HG02763 (cell line): ENCODE measurements around the gene ANKHD1.

Experiments used
- ATAC-seq: cut with Tn5 transposase; IDR thresholded peaks from one replicate; pipeline ENCODE4 v1.9.1; 2021; ENCODE audit warnings: mild to moderate bottlenecking, moderate library complexity; ENCODE audit not compliant: unreplicated experiment

Gene ANKHD1

DNA sequence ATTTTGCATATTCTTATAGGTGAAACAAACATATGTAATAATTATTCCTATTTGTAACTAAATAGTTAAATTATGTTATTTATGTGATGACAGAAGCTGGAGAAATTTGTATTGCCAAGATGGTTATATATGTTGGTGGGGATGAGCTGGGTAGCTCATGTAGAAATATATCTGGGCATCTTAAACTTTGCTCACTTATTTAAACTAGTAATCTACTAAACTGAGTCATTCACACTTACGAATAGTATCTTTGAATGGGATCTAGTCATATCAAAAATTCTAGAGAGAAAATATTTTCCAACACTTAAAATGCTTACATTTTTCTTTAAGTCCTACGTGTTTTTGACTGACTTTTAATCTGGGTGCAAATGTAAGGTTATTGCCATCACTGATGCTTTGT is 101.2 kb downstream of the ANKHD1 start:
- no peak for ATAC-seq

- ATAC-seq, result no peak
These were observed 108.3 kb downstream of the ANKHD1 start for GRCh38 chr5:140509898-140510297.

DNA sequence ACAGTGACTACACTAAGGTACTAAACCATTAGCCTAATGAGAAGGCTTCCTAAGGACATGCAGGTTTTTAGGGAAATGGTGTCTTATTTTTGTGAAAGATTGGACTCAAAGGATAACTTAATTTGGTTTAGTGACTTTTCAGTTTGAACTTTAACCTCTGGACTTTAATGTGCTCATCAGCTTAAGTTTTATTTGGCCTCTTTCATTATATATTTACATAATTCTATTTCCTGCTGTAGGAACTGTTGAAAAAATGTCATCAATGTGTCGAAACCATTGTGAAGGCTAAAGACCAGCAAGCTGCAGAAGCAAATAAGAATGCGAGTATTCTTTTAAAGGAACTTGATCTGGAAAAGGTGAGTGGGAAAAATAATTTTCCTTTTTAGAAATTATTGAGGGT is 111.5 kb downstream of the ANKHD1 start:
- ATAC-seq, result no peak

DNA sequence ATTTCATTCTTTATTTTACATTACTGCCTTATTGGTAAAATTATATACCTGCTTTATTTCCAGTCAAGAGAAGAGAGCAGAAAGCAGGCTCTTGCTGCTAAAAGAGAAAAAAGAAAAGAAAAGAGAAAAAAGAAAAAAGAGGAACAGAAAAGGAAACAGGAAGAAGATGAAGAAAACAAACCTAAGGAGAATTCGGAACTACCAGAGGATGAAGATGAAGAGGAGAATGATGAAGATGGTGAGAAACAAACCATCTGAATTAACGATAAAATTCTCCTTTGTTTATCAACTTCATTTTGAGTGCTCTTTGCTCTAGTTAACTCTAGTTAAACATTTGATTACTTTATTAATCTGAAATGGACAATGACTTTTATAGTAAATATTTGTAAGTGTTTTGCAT is 122.4 kb downstream of the ANKHD1 start:
- no peak for ATAC-seq

DNA sequence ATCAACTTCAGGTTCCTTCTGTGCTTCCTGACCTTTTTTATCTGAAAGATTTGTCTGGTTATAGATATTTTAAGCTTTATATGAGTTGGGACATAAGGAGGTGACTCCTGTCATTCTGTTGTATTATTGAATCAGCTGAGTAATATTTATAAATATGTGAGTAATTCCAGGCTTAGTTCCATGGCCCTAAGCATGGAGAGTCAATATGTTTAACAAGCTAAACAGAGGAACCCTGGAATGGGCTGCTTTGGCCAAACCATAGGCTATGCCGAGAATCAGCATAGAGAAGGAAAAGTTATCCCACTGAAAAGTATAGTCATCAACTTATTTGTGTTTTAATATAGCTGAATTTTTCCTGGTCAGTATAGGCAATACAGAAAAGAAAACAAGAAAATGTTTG is 138.6 kb downstream of the ANKHD1 start:
- ATAC-seq, result no peak

GRCh38 chr5:140542972-140543371 is 141.3 kb downstream of the ANKHD1 start:
- no peak for ATAC-seq

DNA sequence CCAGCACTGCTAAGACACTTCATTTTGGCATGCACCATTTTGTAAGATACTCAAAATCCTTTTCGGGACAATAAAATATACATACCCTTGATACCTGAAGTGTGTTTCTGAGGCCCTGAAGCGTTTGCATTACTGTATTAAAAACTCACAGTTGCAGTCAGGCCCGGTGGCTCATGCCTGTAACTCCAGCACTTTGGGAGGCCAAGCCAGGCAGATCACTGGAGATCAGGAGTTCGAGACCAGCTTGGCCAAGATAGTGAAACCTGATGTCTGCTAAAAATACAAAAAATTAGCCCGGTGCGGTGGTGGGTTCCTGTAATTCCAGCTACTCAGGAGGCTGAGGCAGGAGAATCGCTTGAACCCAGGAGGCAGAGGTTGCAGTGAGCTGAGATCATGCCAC is 143.4 kb downstream of the ANKHD1 start:
- ATAC-seq, result no peak

- no peak for ATAC-seq
These were observed 144.0 kb downstream of the ANKHD1 start for GRCh38 chr5:140545606-140546005.

DNA sequence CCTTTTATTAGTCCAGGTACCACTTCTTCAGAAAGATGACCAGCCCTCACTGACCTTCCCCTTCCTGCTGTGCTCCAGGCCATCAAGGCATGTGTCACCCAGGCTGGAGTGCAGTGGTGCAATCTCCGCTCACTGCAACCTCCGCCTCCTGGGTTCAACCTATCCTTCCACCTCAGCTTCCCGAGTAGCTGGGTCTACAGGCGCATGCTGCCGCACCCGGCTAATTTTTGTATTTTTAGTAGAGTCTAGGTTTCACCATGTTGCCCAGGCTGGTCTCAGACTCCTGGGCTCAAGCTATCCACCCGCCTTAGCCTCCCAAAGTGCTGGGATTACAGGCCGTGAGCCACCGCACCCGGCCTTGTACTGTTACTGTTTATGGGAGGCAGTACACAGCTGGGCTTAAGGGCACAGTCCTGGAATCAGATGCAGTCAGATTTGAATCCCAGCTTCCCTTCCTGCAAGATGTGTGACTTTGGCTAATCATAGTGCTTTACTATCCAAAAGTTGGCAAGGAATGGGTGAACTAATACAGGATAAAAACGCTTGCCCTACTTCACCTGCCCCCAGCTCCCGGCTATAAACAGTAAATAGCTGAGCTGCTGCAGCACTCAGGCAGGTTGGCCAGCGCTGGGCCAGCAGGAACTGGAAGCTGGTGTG is 145.3 kb downstream of the ANKHD1 start:
- ATAC-seq, result no peak

- ATAC-seq, result peak; percentile 98
These were observed 146.1 kb downstream of the ANKHD1 start, which contains the start of gene EIF4EBP3 for GRCh38 chr5:140547508-140548299. Gene EIF4EBP3 (plus strand): TSS chr5:140547662. CDS start chr5:140547738, 76 bp downstream.

DNA sequence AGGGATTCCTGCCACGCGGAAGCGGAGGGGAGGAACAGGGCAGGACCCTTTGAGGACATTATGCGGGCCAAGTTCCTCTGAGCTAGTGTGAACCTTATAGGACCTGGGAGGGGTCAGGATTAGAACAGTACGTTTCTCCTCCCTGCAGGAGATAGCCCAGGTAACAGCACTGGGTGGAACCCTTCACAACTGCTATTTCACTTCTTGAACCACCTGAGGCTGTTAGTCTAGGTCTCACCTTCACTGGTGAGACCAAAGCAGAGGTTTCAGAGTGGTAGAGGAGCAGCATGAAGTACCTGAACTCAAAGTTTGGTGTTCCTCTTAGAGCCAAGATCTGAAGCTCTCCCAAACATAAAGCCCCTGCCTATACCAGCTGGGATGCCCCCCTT is 146.7 kb downstream of the ANKHD1 start:
- no peak for ATAC-seq

- ATAC-seq, result no peak
These were observed 147.2 kb downstream of the ANKHD1 start for GRCh38 chr5:140548791-140549190.

GRCh38 chr5:140549237-140550144 is 147.9 kb downstream of the ANKHD1 start:
- ATAC-seq, result no peak

DNA sequence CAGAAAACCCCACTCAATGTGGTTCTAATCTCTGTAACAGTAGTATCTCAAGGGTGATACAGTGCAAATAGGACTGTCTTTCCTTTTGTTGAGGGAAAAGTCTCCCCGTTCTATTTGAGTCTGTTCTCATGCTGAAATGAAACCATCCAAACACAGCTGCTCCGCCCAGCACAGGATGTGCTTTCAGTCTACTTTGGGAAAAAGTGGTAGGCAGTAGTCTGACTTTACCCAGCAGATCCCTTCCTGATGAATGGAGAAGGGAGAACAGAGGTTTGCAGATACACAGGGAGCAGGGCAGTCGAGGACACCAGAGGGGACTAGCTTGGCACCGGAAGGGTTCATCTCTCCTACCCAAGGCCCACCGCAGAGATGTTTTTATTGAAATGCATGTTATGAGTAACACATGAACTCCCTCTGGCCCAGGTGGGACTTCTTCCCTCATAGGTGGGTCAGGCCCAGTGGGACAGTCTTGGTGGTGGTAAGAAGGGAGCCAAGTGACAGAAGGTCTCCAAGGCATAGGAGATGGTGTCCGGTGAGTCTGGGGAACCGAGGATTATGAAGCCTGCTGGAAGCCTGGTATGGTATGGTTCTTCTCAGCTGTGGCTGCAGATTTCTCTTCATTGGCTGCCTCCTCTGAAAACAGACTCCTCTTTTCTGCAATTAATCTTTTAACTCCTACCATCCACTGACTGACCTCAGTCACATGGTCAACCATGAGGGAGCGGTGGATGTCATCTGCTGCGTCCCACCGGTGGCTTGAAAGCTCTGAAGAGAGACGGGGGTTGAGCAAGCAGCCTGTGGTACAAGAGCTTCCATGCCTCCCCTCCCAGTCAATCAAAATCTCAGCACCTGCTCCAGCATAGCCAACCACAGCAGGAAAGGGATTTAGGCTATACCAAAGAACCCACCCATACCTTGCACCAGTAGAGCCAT is 148.8 kb downstream of the ANKHD1 start:
- no peak for ATAC-seq

DNA sequence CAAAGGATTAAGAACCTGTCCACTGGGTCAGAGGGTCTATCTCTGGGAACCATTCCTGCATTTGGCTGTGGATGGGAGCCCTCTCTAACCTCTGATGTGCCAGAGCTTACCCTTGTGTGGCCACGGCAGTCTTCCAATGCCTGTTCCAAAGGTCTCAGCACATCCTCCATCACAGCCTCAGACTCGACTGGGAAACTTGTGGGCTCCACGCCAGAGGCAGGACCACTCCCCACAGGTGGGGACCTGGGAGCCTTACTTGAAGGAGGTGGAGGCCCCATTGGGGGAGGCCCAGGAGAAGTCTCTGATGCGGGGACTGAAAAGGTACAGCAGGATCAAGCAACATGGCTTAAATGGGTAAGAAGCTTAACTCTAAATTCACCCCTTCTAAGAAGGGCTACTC is 150.2 kb downstream of the ANKHD1 start:
- ATAC-seq, result no peak

- no peak for ATAC-seq
These were observed 152.0 kb downstream of the ANKHD1 start for GRCh38 chr5:140553657-140554056.

DNA sequence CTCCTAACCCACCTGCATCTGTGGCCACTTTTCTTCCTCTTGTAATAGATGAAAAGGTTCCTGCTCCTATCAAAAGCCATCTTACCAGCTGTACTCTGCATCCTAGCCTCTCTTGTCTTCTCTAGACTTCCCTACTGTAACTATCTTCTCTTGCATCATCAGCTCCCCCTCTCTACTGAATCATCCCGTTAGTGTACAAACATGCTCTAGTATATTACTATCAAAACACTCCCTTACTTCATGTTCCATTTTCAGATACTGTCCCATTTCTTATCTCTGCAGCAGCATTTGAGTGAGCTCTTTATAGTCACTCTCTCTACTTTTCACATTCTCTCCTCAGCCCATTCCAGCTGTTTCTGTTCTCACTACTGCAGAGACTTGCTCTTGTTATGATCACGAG is 152.8 kb downstream of the ANKHD1 start:
- no peak for ATAC-seq

DNA sequence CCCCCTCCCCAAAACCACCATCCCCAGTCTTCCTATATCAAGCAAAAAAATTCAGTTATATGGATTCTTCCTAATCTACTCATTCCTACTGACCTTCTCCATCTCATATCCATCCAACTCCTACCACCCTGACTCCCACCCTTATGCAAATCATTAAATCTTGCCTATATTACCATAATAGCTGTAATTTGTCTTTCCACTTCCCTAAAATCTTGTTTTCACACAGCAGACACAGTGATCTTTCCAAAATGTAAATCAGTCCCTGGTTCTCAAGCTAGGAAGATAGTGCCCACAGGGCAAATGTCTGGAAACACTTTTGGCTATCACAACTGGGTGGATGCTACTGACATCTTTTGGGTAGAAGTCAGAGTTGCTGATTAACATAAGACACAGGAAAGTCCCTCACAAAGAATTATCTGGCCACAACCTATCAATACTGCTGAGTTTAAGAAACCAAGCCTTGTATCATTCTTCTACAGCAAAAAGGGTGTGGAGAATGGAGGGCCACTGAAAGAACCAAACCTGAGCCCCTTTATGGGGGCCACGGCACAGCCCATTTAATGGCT is 154.2 kb downstream of the ANKHD1 start:
- no peak for ATAC-seq

- no peak for ATAC-seq
These were observed 154.8 kb downstream of the ANKHD1 start for GRCh38 chr5:140556438-140556837.
